ENCODE measurements around the gene KLHL18. TPM values are rescaled to one million over a fixed set of nuclear protein-coding genes. Genes with fewer than 3 reads are reported as not detected.

Gene KLHL18
- total RNA-seq, 3 donors from 2014 or later (not counting 1 experiment from before 2014, with no cell fraction given) = 37.3 to 47.9 (median 45.2) TPM

DNA sequence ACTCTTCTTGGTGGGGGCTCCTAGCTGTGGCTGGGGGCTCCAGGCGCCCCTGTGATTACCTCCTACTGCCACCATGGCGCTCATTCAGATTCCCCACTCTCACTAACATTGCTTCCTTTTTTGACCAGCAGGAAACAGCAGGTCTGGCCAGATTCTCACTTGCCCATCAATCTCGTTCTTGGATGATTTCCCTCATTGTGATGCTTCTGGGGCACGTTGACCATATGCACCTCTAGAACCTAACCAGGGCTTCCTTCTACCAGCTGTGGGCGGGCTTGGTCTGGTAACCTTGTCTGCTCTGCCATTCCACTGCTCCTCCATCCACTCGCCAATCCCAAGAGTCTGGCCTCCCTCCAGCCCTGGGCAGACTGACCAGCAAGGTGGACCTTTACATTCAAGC, 62.2 kb downstream of the KLHL18 start:
- H3K27ac ChIP-seq (ENCODE audit: low read length) = no peak overlapping the region
- ATAC-seq (no peak), DNase-seq (no peak)
- intact Hi-C loops (cut with micrococcal nuclease) = no loop called here
- Mint-ChIP-seq H3K36me3 (no peaks in the 10 kb centered on the region), H3K27me3 (ENCODE audit: low read depth in 2 of 2) (no peaks in the 10 kb centered on the region), H3K4me1 (peaks cover 26 to 28% of the 10 kb centered on the region in 2 donors), H3K4me3 (no peak overlapping the region), H3K27ac (no peak overlapping the region), H3K9me3 (no peaks in the 10 kb centered on the region)
- H3K4me3 ChIP-seq (ENCODE audit: low read length) = no peak overlapping the region
- H3K9me3 ChIP-seq (ENCODE audit: control insufficient read depth, insufficient read depth, low read length) = no peaks in the 10 kb centered on the region
- no peaks in the 10 kb centered on the region for H3K27me3 ChIP-seq (ENCODE audit: control insufficient read depth, insufficient read depth, low read length)
- 68% methylated on average over 6 of the region's 6 CpGs for WGBS (ENCODE audit: insufficient coverage)
- peaks cover 17% of the 10 kb centered on the region for H3K4me1 ChIP-seq (ENCODE audit: control insufficient read depth, insufficient read depth, low read length)
- TF ChIP-seq, protein P1, sequence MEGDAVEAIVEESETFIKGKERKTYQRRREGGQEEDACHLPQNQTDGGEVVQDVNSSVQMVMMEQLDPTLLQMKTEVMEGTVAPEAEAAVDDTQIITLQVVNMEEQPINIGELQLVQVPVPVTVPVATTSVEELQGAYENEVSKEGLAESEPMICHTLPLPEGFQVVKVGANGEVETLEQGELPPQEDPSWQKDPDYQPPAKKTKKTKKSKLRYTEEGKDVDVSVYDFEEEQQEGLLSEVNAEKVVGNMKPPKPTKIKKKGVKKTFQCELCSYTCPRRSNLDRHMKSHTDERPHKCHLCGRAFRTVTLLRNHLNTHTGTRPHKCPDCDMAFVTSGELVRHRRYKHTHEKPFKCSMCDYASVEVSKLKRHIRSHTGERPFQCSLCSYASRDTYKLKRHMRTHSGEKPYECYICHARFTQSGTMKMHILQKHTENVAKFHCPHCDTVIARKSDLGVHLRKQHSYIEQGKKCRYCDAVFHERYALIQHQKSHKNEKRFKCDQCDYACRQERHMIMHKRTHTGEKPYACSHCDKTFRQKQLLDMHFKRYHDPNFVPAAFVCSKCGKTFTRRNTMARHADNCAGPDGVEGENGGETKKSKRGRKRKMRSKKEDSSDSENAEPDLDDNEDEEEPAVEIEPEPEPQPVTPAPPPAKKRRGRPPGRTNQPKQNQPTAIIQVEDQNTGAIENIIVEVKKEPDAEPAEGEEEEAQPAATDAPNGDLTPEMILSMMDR (IDR thresholded peaks at IDR 0.05) = no peak
- peaks cover 32% of the 10 kb centered on the region for H3K36me3 ChIP-seq (ENCODE audit: control insufficient read depth, insufficient read depth, low read length)

DNA sequence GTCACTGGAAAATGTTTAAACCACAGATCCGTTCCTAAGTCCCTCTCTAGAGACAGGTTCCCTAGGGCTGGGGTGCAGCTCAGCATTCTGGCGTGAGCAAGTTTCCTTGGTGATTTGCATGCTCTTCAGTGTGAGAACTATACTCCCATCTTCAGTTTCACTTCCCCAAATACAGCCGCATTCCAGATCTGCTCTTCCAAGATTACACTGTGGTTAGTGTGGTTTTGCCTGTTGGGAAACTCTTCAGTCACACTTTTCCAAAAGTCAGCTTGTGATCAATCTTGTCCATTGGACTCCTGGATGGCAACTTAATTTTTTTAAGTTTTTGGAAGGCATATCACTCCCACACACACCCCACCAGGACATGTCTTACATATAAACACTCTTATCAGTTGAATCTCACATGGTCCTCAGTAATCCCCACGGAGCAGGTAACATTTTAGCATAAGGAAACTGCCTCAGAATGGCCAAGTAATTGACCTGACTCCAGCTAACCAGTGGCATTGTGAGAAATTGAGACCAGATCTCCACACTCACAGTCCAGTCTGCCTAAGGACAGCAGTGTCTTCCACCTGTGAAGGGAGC, 64.6 kb downstream of the KLHL18 start:
- no peak for ATAC-seq
- intact Hi-C loops (cut with micrococcal nuclease) = no loop called here

DNA sequence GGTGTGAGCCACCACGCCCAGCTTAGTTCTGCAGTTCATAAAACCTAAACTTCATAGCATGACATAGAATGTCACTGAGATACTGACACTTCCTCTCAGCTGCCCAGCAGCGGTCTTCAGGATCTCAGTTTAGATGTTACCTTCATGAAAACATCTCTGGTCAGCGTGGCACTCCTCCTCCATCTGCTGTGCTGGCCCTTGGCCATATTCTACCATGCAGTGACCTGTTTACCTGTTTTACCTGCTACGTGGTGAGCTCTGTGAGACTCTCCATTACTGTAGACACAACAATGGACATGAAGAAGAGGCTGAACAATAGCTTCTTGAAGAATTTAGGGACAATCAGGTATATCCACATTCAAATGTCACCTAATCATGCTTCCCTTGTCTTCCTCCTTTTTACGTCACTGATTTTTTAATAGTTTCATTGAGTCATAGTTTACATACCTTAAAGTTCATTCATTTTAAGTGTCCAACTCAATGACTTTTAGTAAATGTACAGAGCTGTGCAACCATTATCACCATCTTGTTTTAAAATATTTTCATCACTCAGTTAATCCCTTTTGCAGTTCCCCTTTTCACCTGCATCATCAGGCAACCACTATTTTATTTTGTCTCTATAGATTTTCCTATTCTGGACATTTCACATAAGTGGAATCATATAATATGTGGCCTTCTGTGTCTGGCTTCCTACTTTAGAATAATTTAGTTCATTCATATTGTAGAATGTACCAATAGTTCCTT, 65.8 kb downstream of the KLHL18 start:
- Histone ChIP-seq H3K36me3 (ENCODE audit: control insufficient read depth, insufficient read depth, low read length) (peaks cover 19% of the 10 kb centered on the region), H3K9me3 (ENCODE audit: control insufficient read depth, insufficient read depth, low read length) (no peaks in the 10 kb centered on the region), H3K27ac (ENCODE audit: low read length) (no peak overlapping the region), H3K27me3 (ENCODE audit: control insufficient read depth, insufficient read depth, low read length) (no peaks in the 10 kb centered on the region), H3K4me3 (ENCODE audit: low read length) (no peak overlapping the region), H3K4me1 (ENCODE audit: control insufficient read depth, insufficient read depth, low read length) (peaks cover 3% of the 10 kb centered on the region)
- Mint-ChIP-seq H3K27me3 (ENCODE audit: low read depth in 2 of 2) (no peaks in the 10 kb centered on the region), H3K4me1 (peaks cover 7 to 10% of the 10 kb centered on the region in 2 donors), H3K4me3 (no peak overlapping the region), H3K36me3 (no peaks in the 10 kb centered on the region), H3K27ac (peak overlapping the region in 1 of 2 donors; percentile 27), H3K9me3 (no peaks in the 10 kb centered on the region)
- no peak for ATAC-seq
- DNase-seq = no peak
- TF ChIP-seq, protein P1 (IDR thresholded peaks at IDR 0.05) = no peak
- 94% methylated on average over 5 of the region's 5 CpGs for WGBS (ENCODE audit: insufficient coverage)
- intact Hi-C loops (cut with micrococcal nuclease) = no loop called here

More for the DNA sequence above, 64.6 kb downstream of the KLHL18 start:
- Mint-ChIP-seq H3K36me3 (no peaks in the 10 kb centered on the region), H3K27me3 (ENCODE audit: low read depth in 2 of 2) (no peaks in the 10 kb centered on the region), H3K4me3 (no peak overlapping the region), H3K27ac (peak overlapping the region in 1 of 2 donors; percentile 20), H3K9me3 (no peaks in the 10 kb centered on the region), H3K4me1 (peaks cover 14 to 15% of the 10 kb centered on the region in 2 donors)
- TF ChIP-seq, protein P1 (IDR thresholded peaks at IDR 0.05) = no peak
- Histone ChIP-seq H3K4me1 (ENCODE audit: control insufficient read depth, insufficient read depth, low read length) (peaks cover 6% of the 10 kb centered on the region), H3K9me3 (ENCODE audit: control insufficient read depth, insufficient read depth, low read length) (no peaks in the 10 kb centered on the region), H3K36me3 (ENCODE audit: control insufficient read depth, insufficient read depth, low read length) (peaks cover 24% of the 10 kb centered on the region), H3K4me3 (ENCODE audit: low read length) (no peak overlapping the region), H3K27ac (ENCODE audit: low read length) (no peak overlapping the region), H3K27me3 (ENCODE audit: control insufficient read depth, insufficient read depth, low read length) (no peaks in the 10 kb centered on the region)
- WGBS (ENCODE audit: insufficient coverage) = 36% methylated on average over 4 of the region's 4 CpGs
- DNase-seq = no peak
